ENCODE results near the gene RPUSD2. TPM values are rescaled to one million over a fixed set of nuclear protein-coding genes. Genes with fewer than 3 reads are reported as not detected.

The RPUSD2 gene
- total and polyA plus RNA-seq, 12 donors = 5.7 to 20.7 (median 11.8) TPM

DNA sequence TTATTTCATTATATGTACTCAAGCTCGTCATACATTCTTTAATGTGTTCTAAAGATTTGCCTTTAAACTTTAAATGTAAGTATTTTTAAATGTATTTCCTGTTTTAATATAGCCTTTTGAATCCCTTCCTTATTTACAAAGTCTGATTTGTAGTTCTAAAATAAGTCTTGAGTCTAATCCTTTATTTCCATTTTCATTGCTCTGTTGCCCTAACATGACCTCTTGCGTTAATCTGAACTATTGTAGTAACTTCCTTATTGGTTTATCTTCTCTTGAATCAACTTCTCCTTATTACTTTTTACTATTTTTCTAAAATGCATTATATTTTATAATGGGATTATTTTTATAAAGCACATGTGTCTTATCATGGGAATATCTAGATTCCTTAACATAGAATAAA lies 48.9 kb downstream of the RPUSD2 start:
- 65 to 79% (median 76%) methylated on average over 2 of the region's 2 CpGs for WGBS, 4 donors
- Histone ChIP-seq H3K9me3 (replicated peaks in 1 of 3) (no peaks in the 10 kb centered on the region), H3K4me1 (replicated peaks in 1 of 2) (no peaks in the 10 kb centered on the region), H3K27ac (no peak overlapping the region), H3K36me3 (replicated peaks in 1 of 2) (no peaks in the 10 kb centered on the region), H3K27me3 (no peaks in the 10 kb centered on the region), H3K4me3 (no peak overlapping the region)
- TF ChIP-seq, protein P1, sequence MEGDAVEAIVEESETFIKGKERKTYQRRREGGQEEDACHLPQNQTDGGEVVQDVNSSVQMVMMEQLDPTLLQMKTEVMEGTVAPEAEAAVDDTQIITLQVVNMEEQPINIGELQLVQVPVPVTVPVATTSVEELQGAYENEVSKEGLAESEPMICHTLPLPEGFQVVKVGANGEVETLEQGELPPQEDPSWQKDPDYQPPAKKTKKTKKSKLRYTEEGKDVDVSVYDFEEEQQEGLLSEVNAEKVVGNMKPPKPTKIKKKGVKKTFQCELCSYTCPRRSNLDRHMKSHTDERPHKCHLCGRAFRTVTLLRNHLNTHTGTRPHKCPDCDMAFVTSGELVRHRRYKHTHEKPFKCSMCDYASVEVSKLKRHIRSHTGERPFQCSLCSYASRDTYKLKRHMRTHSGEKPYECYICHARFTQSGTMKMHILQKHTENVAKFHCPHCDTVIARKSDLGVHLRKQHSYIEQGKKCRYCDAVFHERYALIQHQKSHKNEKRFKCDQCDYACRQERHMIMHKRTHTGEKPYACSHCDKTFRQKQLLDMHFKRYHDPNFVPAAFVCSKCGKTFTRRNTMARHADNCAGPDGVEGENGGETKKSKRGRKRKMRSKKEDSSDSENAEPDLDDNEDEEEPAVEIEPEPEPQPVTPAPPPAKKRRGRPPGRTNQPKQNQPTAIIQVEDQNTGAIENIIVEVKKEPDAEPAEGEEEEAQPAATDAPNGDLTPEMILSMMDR (IDR thresholded peaks at IDR 0.05) = no peak
- no peak for DNase-seq
- intact Hi-C loops (cut with DNase I) = no loop called here

DNA sequence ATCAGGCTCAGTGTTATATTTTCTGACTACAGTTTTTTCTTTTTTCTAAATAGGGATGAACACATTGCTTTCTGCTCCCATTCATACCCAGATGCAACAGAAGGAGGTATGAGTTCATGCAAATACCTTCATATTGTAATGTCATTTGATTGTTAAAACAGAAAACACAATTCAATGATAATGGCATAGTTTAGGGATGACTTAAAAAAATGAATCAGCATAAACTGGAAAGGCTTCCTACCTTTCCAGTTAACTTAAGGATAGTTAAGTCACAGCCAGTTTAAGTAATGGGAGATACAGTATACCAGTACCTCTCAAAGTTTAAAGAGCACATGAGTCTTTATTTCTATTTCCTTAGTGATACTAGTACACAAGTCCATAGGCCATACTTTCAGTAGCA lies 49.8 kb downstream of the RPUSD2 start:
- H3K4me3 ChIP-seq = no peak overlapping the region
- H3K36me3 ChIP-seq (replicated peaks in 1 of 2) = no peaks in the 10 kb centered on the region
- H3K9me3 ChIP-seq (replicated peaks in 1 of 3) = no peaks in the 10 kb centered on the region
- DNase-seq = no peak
- H3K27ac ChIP-seq = no peak overlapping the region
- no peaks in the 10 kb centered on the region for H3K27me3 ChIP-seq
- no peaks in the 10 kb centered on the region for H3K4me1 ChIP-seq (replicated peaks in 1 of 2)
- intact Hi-C loops (cut with DNase I) = no loop called here
- TF ChIP-seq, protein P1 (IDR thresholded peaks at IDR 0.05) = no peak
- TF ChIP-seq POLR2A (IDR thresholded peaks at IDR 0.05) = no peak

DNA sequence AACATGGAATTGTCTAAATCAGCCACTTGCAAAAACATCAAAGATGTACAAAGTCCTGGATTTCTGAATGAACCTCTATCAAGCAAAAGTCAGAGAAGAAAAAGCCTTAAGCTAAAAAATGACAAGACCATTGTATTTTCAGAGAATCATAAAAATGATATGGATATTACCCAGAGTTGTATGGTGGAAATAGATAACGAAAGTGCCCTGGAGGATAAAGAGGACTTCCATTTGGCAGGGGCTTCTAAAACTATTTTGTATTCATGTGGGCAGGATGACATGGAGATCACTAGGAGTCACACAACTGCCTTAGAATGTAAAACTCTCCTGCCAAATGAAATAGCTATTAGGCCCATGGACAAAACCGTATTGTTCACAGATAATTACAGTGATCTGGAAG lies 54.3 kb downstream of the RPUSD2 start:
- TF ChIP-seq, protein P1 (IDR thresholded peaks at IDR 0.05) = no peak
- TF ChIP-seq POLR2A (IDR thresholded peaks at IDR 0.05) = no peak
- 77 to 94% (median 89%) methylated on average over 2 of the region's 2 CpGs for WGBS, 4 donors

More for the DNA sequence above, 54.3 kb downstream of the RPUSD2 start:
- no peak for DNase-seq
- no peak overlapping the region for H3K27ac ChIP-seq
- no peak overlapping the region for H3K4me3 ChIP-seq
- H3K36me3 ChIP-seq (replicated peaks in 1 of 2) = no peaks in the 10 kb centered on the region
- H3K27me3 ChIP-seq = no peaks in the 10 kb centered on the region
- intact Hi-C loops (cut with DNase I) = no loop called here
- H3K9me3 ChIP-seq (replicated peaks in 1 of 3) = no peaks in the 10 kb centered on the region
- H3K4me1 ChIP-seq (replicated peaks in 1 of 2) = no peaks in the 10 kb centered on the region

Small RNA genes lying within 50 kb of the gene (small RNA-seq; reads per million reads assigned to genes)
- 0 reads per million in 2 donors for gene RF00017
- gene RN7SL376P = 0 reads per million in 2 donors
- 0 reads per million in 2 donors for gene RNU6-516P

Other genes starting within 250 kb of the RPUSD2 start
- gene INAFM2, start 245.6 kb upstream of the RPUSD2 start, total RNA-seq = 10 to 100 TPM; 10.6 to 25.5 (median 19.3) TPM
- 10 to 100 TPM; 12.0 to 24.5 (median 20.9) TPM for gene INAFM2, start 245.6 kb upstream of the RPUSD2 start, polyA plus RNA-seq
- 10 to 100 TPM in 7 of 9 donors, 1 to 10 TPM in 1, under 1 TPM in 1; 0.72 to 41.0 (median 11.0) TPM for gene CCDC9B, start 228.4 kb upstream of the RPUSD2 start, total RNA-seq
- 10 to 100 TPM in 1 of 3 donors, 1 to 10 TPM in 2; 5.3 to 30.4 (median 6.5) TPM for gene CCDC9B, start 228.4 kb upstream of the RPUSD2 start, polyA plus RNA-seq
- under 1 TPM in 1 of 9 donors, not detected in 8; 0.79 TPM for gene PHGR1, start 218.3 kb upstream of the RPUSD2 start, total RNA-seq
- 1 to 10 TPM in 2 of 3 donors, not detected in 1; 1.3 to 4.5 TPM for gene PHGR1, start 218.3 kb upstream of the RPUSD2 start, polyA plus RNA-seq
- 1 to 10 TPM in 4 of 9 donors, under 1 TPM in 4, not detected in 1; 0.36 to 3.6 (median 0.94) TPM for gene DISP2, start 211.1 kb upstream of the RPUSD2 start, total RNA-seq
- 10 to 100 TPM in 2 of 3 donors, 1 to 10 TPM in 1; 1.8 to 19.4 (median 10.3) TPM for gene DISP2, start 211.1 kb upstream of the RPUSD2 start, polyA plus RNA-seq
- 10 to 100 TPM in 5 of 9 donors, 1 to 10 TPM in 4; 4.0 to 39.8 (median 10.7) TPM for gene KNSTRN, start 186.6 kb upstream of the RPUSD2 start, total RNA-seq
- gene KNSTRN, start 186.6 kb upstream of the RPUSD2 start, polyA plus RNA-seq = 10 to 100 TPM in 1 of 3 donors, 1 to 10 TPM in 2; 7.0 to 21.9 (median 9.2) TPM
- gene IVD, start 163.5 kb upstream of the RPUSD2 start, total RNA-seq = 100 to 1,000 TPM in 8 of 9 donors, 10 to 100 TPM in 1; 64.5 to 252 (median 156) TPM
- gene IVD, start 163.5 kb upstream of the RPUSD2 start, polyA plus RNA-seq = 10 to 100 TPM; 61.0 to 92.4 (median 62.6) TPM
- gene BAHD1, start 128.3 kb upstream of the RPUSD2 start, total RNA-seq = 10 to 100 TPM; 26.3 to 58.8 (median 34.5) TPM
- gene BAHD1, start 128.3 kb upstream of the RPUSD2 start, polyA plus RNA-seq = 10 to 100 TPM; 13.2 to 30.8 (median 23.6) TPM
- gene CHST14, start 98.3 kb upstream of the RPUSD2 start, total RNA-seq = 10 to 100 TPM in 5 of 9 donors, 1 to 10 TPM in 4; 7.4 to 20.6 (median 14.0) TPM
- 10 to 100 TPM in 1 of 3 donors, 1 to 10 TPM in 2; 5.0 to 11.0 (median 6.7) TPM for gene CHST14, start 98.3 kb upstream of the RPUSD2 start, polyA plus RNA-seq
- gene CCDC32, start 4.3 kb upstream of the RPUSD2 start, total RNA-seq = 10 to 100 TPM; 28.4 to 42.8 (median 37.7) TPM
- gene CCDC32, start 4.3 kb upstream of the RPUSD2 start, polyA plus RNA-seq = 10 to 100 TPM; 33.1 to 41.7 (median 37.7) TPM
- 1 to 10 TPM in 8 of 9 donors, under 1 TPM in 1; 0.69 to 7.9 (median 1.7) TPM for gene KNL1, start 24.9 kb downstream of the RPUSD2 start, total RNA-seq
- gene KNL1, start 24.9 kb downstream of the RPUSD2 start, polyA plus RNA-seq = under 1 TPM; 0.13 to 0.77 (median 0.16) TPM
- gene RAD51, start 125.9 kb downstream of the RPUSD2 start, total RNA-seq = 1 to 10 TPM in 4 of 9 donors, under 1 TPM in 3, not detected in 2; 0.47 to 5.2 (median 1.1) TPM
- under 1 TPM in 2 of 3 donors, not detected in 1; 0.74 to 0.82 TPM for gene RAD51, start 125.9 kb downstream of the RPUSD2 start, polyA plus RNA-seq
- gene RMDN3, start 186.0 kb downstream of the RPUSD2 start, total RNA-seq = 10 to 100 TPM; 20.6 to 50.1 (median 33.9) TPM
- gene RMDN3, start 186.0 kb downstream of the RPUSD2 start, polyA plus RNA-seq = 10 to 100 TPM; 19.2 to 45.4 (median 22.4) TPM
- gene GCHFR, start 194.8 kb downstream of the RPUSD2 start, total RNA-seq = 10 to 100 TPM in 8 of 9 donors, 1 to 10 TPM in 1; 7.8 to 77.3 (median 19.9) TPM
- gene GCHFR, start 194.8 kb downstream of the RPUSD2 start, polyA plus RNA-seq = 10 to 100 TPM in 2 of 3 donors, 1 to 10 TPM in 1; 6.1 to 27.0 (median 23.6) TPM
- 1 to 10 TPM in 1 of 9 donors, under 1 TPM in 4, not detected in 4; 0.11 to 1.1 (median 0.46) TPM for gene C15orf62, start 200.7 kb downstream of the RPUSD2 start, total RNA-seq
- gene C15orf62, start 200.7 kb downstream of the RPUSD2 start, polyA plus RNA-seq = under 1 TPM; 0.07 to 0.97 (median 0.27) TPM
- 10 to 100 TPM; 11.0 to 35.1 (median 27.3) TPM for gene ZFYVE19, start 237.8 kb downstream of the RPUSD2 start, total RNA-seq
- 10 to 100 TPM; 12.0 to 25.3 (median 24.1) TPM for gene ZFYVE19, start 237.8 kb downstream of the RPUSD2 start, polyA plus RNA-seq
- gene DNAJC17, start 238.2 kb downstream of the RPUSD2 start, total RNA-seq = 10 to 100 TPM; 27.4 to 88.6 (median 42.2) TPM
- gene DNAJC17, start 238.2 kb downstream of the RPUSD2 start, polyA plus RNA-seq = 100 to 1,000 TPM in 2 of 3 donors, 10 to 100 TPM in 1; 33.0 to 174 (median 170) TPM